Activated CD8-positive, alpha-beta memory T cell treated with anti-CD3 and anti-CD28 coated beads for 48 hours (primary cell): ENCODE results near the gene NT5C.

Experiments
- DNase-seq, 3 experiments: peaks; one replicate each; pipeline ENCODE4 v3.0.0-alpha.2; 2020; ENCODE audit warnings: low read depth in 2 of 3, low spot score in 2 of 3

NT5C gene

GRCh38 chr17:75118307-75118706 is 13.2 kb downstream of the NT5C start:
- DNase-seq = no peak

- DNase-seq = no peak
Measured at GRCh38 chr17:75116737-75117136, 14.8 kb downstream of the NT5C start.

GRCh38 chr17:75115555-75115954 is 16.0 kb downstream of the NT5C start:
- no peak for DNase-seq

GRCh38 chr17:75114552-75115314 is 16.8 kb downstream of the NT5C start:
- no peak for DNase-seq

- peak; percentile 72 to 88 (median 84) for DNase-seq
Measured at GRCh38 chr17:75113798-75114551, 17.6 kb downstream of the NT5C start.

GRCh38 chr17:75111777-75112335 is 19.7 kb downstream of the NT5C start:
- DNase-seq = no peak

- no peak for DNase-seq
Measured at GRCh38 chr17:75110234-75110937, 21.2 kb downstream of the NT5C start.

- DNase-seq = peak in 2 of 3 experiments; percentile 82 to 85
Measured at GRCh38 chr17:75109407-75110233, 21.9 kb downstream of the NT5C start, which contains the start of gene ARMC7. ARMC7 (plus strand) TSS chr17:75109969; CDS start chr17:75110289, 320 bp downstream.

GRCh38 chr17:75109046-75109406 is 22.5 kb downstream of the NT5C start:
- no peak for DNase-seq

- DNase-seq = no peak
Measured at GRCh38 chr17:75108193-75108592, 23.3 kb downstream of the NT5C start.

- no peak for DNase-seq
Measured at GRCh38 chr17:75105126-75106080, 26.1 kb downstream of the NT5C start.

- DNase-seq = no peak
Measured at GRCh38 chr17:75103601-75104554, 27.7 kb downstream of the NT5C start.

- DNase-seq = no peak
Measured at GRCh38 chr17:75102385-75102821, 29.1 kb downstream of the NT5C start.

- DNase-seq = no peak
Measured at GRCh38 chr17:75099881-75100595, 31.5 kb downstream of the NT5C start.

- DNase-seq = no peak
Measured at GRCh38 chr17:75098861-75099260, 32.7 kb downstream of the NT5C start.

GRCh38 chr17:75097865-75098264 is 33.7 kb downstream of the NT5C start:
- DNase-seq = no peak

- no peak for DNase-seq
Measured at GRCh38 chr17:75096082-75096625, 35.4 kb downstream of the NT5C start.
